Psoas muscle (tissue), 8 donors: ENCODE measurements around the gene DNAJB12. TPM values are rescaled to one million over a fixed set of nuclear protein-coding genes. Genes with fewer than 3 reads are reported as not detected.

Source experiments
- ATAC-seq, 4 donors: fragments of 200-7000 bp; cut with Tn5 transposase; one replicate each; pipeline ENCODE4 v1.9.1; 2020; ENCODE audit warnings: moderate library complexity in 3 of 4, mild to moderate bottlenecking in 2 of 4
- DNase-seq, 2 donors: peaks; one replicate each; pipeline ENCODE4 v3.0.0-alpha.2; 2020
- H3K27ac ChIP-seq: fragments of 200-600 bp; one replicate; pipeline ENCODE4 v1.8.0; 2022
- H3K27me3 ChIP-seq, 3 donors: fragments of 200-600 bp in 1 of 3; one replicate each; pipeline versions ENCODE4 v1.6.1 to v1.8.0; 2013 to 2022; ENCODE audit warnings: low read length in 2 of 3, mild to moderate bottlenecking in 2 of 3, moderate library complexity in 1 of 3; ENCODE audit not compliant: insufficient read depth in 3 of 3
- H3K36me3 ChIP-seq, 2 donors: fragments of 200-600 bp in 1 of 2; one replicate each; pipeline versions ENCODE4 v1.6.1 to v1.8.0; 2013 to 2022; ENCODE audit warnings: low read depth in 1 of 2, mild to moderate bottlenecking in 1 of 2, moderate library complexity in 1 of 2; ENCODE audit not compliant: insufficient read depth in 1 of 2
- H3K4me1 ChIP-seq: fragments of 200-600 bp; one replicate; pipeline ENCODE4 v1.8.0; 2022
- H3K4me3 ChIP-seq: fragments of 200-600 bp; one replicate; pipeline ENCODE4 v1.8.0; 2022; ENCODE audit warnings: mild to moderate bottlenecking
- H3K9me3 ChIP-seq: fragments of 200-600 bp; one replicate; pipeline ENCODE4 v1.8.0; 2022
- CTCF ChIP-seq: fragments of 200-600 bp; IDR thresholded peaks from one replicate; pipeline ENCODE4 v1.8.0; 2022; ENCODE audit warnings: antibody characterized with exemption
- WGBS, 3 donors: extraction: QIAGEN DNeasy Blood & Tissue Kit; methylation state at CpG; one replicate each; pipeline versions ENCODE4 v1.1.6 to v1.1.7; 2013; 5-methylcytosine and 5-hydroxymethylcytosine counted together
- intact Hi-C, 2 donors: fragments of 100-400 bp; cut with DNase I; formaldehyde crosslinking; loops; one replicate each; pipeline versions ENCODE4 v1.11.0 to v1.14.2; 2022
- polyA plus RNA-seq, 3 donors: library from polyadenylated mRNA; stranded (reverse); fragments of 200-250 nt; gene quantifications; one replicate each; pipeline ENCODE4 v1.2.3, GENCODE V29; 2013
- total RNA-seq, 4 donors: library from RNA; stranded (reverse); fragmentation: NEBNext Ultra II Directional in 2 of 4; extraction: Animal tissue kit (Norgen Biotek cat#: 25700) in 2 of 4; gene quantifications; one replicate each; pipeline versions ENCODE4 v1.2.1 to v1.2.4, GENCODE V29; 2021 to 2023
- donor health status: healthy with polysubstance abuse.
- donor health status: DM: no; HTN: no; CAD: no; lungs with moderate emphysema.
- donor health status: Bipolar disorder and iron deficiency.
- donor health status: healthy.
- donor health status: DM: yes; HTN: yes; CAD: no.
- donor health status: DM: no; HTN: no; CAD: no.
- donor health status: DM: no; HTN: no; CAD: no.
- donor health status: DM: yes; HTN: yes; CAD: no.

Gene DNAJB12
- total and polyA plus RNA-seq, 7 donors = 22.1 to 38.7 (median 24.9) TPM

GRCh38 chr10:72295330-72295910 is 59.3 kb downstream of the DNAJB12 start:
- intact Hi-C loops = no loop called here
- Histone ChIP-seq H3K4me3 (no peak overlapping the region), H3K9me3 (no peaks in the 10 kb centered on the region), H3K36me3 (no peaks in the 10 kb centered on the region), H3K27me3 (no peaks in the 10 kb centered on the region), H3K27ac (no peak overlapping the region), H3K4me1 (peaks cover 16% of the 10 kb centered on the region)
- no peak for DNase-seq
- 78 to 85% (median 80%) methylated on average over 8 of the region's 8 CpGs for WGBS, 3 donors
- no peak for TF ChIP-seq CTCF
- no peak for ATAC-seq

- Histone ChIP-seq H3K9me3 (no peaks in the 10 kb centered on the region), H3K4me3 (no peak overlapping the region), H3K36me3 (no peaks in the 10 kb centered on the region), H3K4me1 (peaks cover 4% of the 10 kb centered on the region), H3K27me3 (no peaks in the 10 kb centered on the region), H3K27ac (no peak overlapping the region)
- no peak for TF ChIP-seq CTCF
- intact Hi-C loops = no loop called here
- DNase-seq = no peak
- ATAC-seq = no peak
- 81 to 87% (median 85%) methylated on average over 5 to 6 of the region's 6 CpGs for WGBS, 3 donors
Observed at GRCh38 chr10:72292223-72292691, 62.5 kb downstream of the DNAJB12 start.

GRCh38 chr10:72291019-72291532 is 63.6 kb downstream of the DNAJB12 start:
- H3K9me3 ChIP-seq = no peaks in the 10 kb centered on the region
- no peaks in the 10 kb centered on the region for H3K4me1 ChIP-seq
- no peak overlapping the region for H3K4me3 ChIP-seq
- no peak for TF ChIP-seq CTCF
- H3K27ac ChIP-seq = no peak overlapping the region
- H3K36me3 ChIP-seq = no peaks in the 10 kb centered on the region
- DNase-seq = no peak
- intact Hi-C loops = no loop called here
- H3K27me3 ChIP-seq = no peaks in the 10 kb centered on the region
- no peak for ATAC-seq
- WGBS, 3 donors = 94 to 99% (median 98%) methylated on average over 4 of the region's 4 CpGs

- intact Hi-C loops = no loop called here
- Histone ChIP-seq H3K36me3 (no peaks in the 10 kb centered on the region), H3K27me3 (no peaks in the 10 kb centered on the region), H3K4me3 (no peak overlapping the region), H3K27ac (no peak overlapping the region), H3K9me3 (no peaks in the 10 kb centered on the region), H3K4me1 (no peaks in the 10 kb centered on the region)
- no peak for ATAC-seq
- TF ChIP-seq CTCF = no peak
- 50 to 58% (median 57%) methylated on average over 14 of the region's 14 CpGs for WGBS, 3 donors
- no peak for DNase-seq
Observed at GRCh38 chr10:72285972-72286521, 68.7 kb downstream of the DNAJB12 start.

GRCh38 chr10:72283131-72283530 is 71.6 kb downstream of the DNAJB12 start:
- H3K27ac ChIP-seq = no peak overlapping the region
- no peak overlapping the region for H3K4me3 ChIP-seq
- peaks cover 7% of the 10 kb centered on the region for H3K4me1 ChIP-seq
- 76 to 97% (median 97%) methylated on average over 3 of the region's 3 CpGs for WGBS, 3 donors
- ATAC-seq (no peak), DNase-seq (no peak)
- H3K36me3 ChIP-seq = no peaks in the 10 kb centered on the region
- TF ChIP-seq CTCF = no peak
- intact Hi-C loops = no loop called here
- no peaks in the 10 kb centered on the region for H3K9me3 ChIP-seq
- no peaks in the 10 kb centered on the region for H3K27me3 ChIP-seq
